Osteocyte (in vitro differentiated cells): ENCODE measurements around the gene NRG2. TPM values are rescaled to one million over a fixed set of nuclear protein-coding genes. Genes with fewer than 3 reads are reported as not detected.

Experiments
- DNase-seq: peaks from one replicate; pipeline ENCODE4 v3.0.0; 2021; ENCODE audit warnings: mixed read lengths; ENCODE audit not compliant: unreplicated experiment; ENCODE audit errors: extremely low spot score
- H3K27ac Mint-ChIP-seq: one replicate; pipeline ENCODE4 v1.8.0; 2021; ENCODE audit warnings: mild to moderate bottlenecking, mixed read lengths; ENCODE audit not compliant: unreplicated experiment
- H3K27me3 Mint-ChIP-seq: one replicate; pipeline ENCODE4 v1.8.0; 2021; ENCODE audit warnings: mixed read lengths; ENCODE audit not compliant: unreplicated experiment
- H3K36me3 Mint-ChIP-seq: one replicate; pipeline ENCODE4 v1.8.0; 2021; ENCODE audit warnings: mixed read lengths; ENCODE audit not compliant: unreplicated experiment
- H3K4me1 Mint-ChIP-seq: one replicate; pipeline ENCODE4 v1.8.0; 2021; ENCODE audit warnings: mixed read lengths; ENCODE audit not compliant: unreplicated experiment
- H3K4me3 Mint-ChIP-seq: one replicate; pipeline ENCODE4 v1.8.0; 2021; ENCODE audit warnings: mild to moderate bottlenecking, moderate library complexity, mixed read lengths; ENCODE audit not compliant: unreplicated experiment
- H3K9me3 Mint-ChIP-seq: one replicate; pipeline ENCODE4 v1.8.0; 2021; ENCODE audit warnings: mixed read lengths; ENCODE audit not compliant: unreplicated experiment
- total RNA-seq: library from RNA; stranded (reverse); gene quantifications from 2 replicates; pipeline ENCODE4 v1.2.1, GENCODE V29; 2021
- TF ChIP-seq, protein P1 (sequence below): fragments of 200-600 bp; sonication (generic); IDR thresholded peaks from 2 replicates; pipeline ENCODE4 v1.5.0; 2021; ENCODE audit warnings: antibody characterized with exemption, mild to moderate bottlenecking, moderate library complexity

Gene NRG2
- total RNA-seq, 1 donor from 2014 or later: 0.86 TPM

DNA sequence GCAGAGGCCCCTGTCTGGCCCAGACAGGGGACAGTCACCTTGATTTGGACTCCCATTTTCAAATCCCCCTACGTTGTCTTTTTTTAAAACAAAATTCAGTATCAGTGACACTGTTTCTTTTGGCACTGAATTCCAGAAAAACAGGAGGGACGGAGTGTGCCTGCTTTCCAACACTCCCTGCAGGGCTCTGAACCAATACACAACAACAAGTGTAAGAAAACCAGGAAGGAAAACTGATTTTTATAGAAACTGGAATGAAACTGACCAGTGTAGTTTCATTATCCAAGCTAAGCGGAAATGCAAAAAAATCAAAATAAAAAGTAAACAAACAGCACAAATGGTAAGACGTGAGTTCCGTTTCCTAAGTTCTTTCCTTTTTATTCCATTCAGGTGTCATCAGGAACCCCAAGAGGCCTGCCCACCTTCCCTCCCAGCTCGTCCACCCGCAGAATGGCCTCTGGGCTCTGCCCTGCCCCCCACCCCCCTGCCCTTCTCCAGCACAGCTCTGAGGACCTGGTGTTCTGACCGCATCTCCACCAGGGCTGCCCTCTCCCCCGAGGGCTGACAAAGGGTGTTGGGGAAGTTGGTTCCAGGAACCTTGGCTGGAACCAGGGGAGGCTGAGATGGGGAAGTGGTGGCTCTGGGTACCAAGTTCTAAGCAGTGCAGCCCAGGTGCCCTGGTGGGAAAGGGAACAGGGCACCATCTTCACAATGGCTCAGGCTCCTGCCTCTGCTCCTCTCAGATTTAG, 173.9 kb downstream of the NRG2 start:
- Mint-ChIP-seq H3K27ac (no peak overlapping the region), H3K4me3 (no peak overlapping the region), H3K9me3 (no peaks in the 10 kb centered on the region), H3K4me1 (peaks cover 4% of the 10 kb centered on the region), H3K36me3 (no peaks in the 10 kb centered on the region), H3K27me3 (peaks cover 64% of the 10 kb centered on the region)
- TF ChIP-seq, protein P1, sequence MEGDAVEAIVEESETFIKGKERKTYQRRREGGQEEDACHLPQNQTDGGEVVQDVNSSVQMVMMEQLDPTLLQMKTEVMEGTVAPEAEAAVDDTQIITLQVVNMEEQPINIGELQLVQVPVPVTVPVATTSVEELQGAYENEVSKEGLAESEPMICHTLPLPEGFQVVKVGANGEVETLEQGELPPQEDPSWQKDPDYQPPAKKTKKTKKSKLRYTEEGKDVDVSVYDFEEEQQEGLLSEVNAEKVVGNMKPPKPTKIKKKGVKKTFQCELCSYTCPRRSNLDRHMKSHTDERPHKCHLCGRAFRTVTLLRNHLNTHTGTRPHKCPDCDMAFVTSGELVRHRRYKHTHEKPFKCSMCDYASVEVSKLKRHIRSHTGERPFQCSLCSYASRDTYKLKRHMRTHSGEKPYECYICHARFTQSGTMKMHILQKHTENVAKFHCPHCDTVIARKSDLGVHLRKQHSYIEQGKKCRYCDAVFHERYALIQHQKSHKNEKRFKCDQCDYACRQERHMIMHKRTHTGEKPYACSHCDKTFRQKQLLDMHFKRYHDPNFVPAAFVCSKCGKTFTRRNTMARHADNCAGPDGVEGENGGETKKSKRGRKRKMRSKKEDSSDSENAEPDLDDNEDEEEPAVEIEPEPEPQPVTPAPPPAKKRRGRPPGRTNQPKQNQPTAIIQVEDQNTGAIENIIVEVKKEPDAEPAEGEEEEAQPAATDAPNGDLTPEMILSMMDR: no peak
- DNase-seq: no peak

- TF ChIP-seq, protein P1: no peak
- H3K27ac Mint-ChIP-seq: no peak overlapping the region
- H3K36me3 Mint-ChIP-seq: no peaks in the 10 kb centered on the region
- H3K9me3 Mint-ChIP-seq: no peaks in the 10 kb centered on the region
- H3K27me3 Mint-ChIP-seq: peaks cover 54% of the 10 kb centered on the region
- H3K4me1 Mint-ChIP-seq: peaks cover 2% of the 10 kb centered on the region
- no peak overlapping the region for H3K4me3 Mint-ChIP-seq
- DNase-seq: no peak
These were observed 175.5 kb downstream of the NRG2 start for GRCh38 chr5:139867581-139867980.

DNA sequence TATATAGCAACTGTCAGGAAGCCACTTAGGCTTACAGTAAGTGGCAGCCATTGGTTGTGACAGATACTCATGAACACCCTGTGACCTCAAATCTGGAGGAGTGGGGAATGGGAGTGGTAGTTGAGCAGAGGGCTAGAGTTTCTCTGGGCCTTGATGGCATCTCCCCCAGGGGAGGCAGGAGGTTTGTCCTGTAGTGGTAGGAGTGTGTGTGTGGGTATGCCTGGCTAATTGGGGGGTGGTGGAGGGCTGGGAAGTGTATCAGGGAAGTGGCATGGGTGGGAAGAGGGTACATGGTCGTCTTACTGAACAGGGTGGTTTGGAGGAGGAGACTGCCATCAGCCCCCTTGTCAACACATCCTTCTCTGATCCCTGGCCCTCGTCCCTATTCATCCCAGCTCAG, 176.0 kb downstream of the NRG2 start:
- Mint-ChIP-seq H3K9me3 (no peaks in the 10 kb centered on the region), H3K4me3 (no peak overlapping the region)
- no peak for DNase-seq

DNA sequence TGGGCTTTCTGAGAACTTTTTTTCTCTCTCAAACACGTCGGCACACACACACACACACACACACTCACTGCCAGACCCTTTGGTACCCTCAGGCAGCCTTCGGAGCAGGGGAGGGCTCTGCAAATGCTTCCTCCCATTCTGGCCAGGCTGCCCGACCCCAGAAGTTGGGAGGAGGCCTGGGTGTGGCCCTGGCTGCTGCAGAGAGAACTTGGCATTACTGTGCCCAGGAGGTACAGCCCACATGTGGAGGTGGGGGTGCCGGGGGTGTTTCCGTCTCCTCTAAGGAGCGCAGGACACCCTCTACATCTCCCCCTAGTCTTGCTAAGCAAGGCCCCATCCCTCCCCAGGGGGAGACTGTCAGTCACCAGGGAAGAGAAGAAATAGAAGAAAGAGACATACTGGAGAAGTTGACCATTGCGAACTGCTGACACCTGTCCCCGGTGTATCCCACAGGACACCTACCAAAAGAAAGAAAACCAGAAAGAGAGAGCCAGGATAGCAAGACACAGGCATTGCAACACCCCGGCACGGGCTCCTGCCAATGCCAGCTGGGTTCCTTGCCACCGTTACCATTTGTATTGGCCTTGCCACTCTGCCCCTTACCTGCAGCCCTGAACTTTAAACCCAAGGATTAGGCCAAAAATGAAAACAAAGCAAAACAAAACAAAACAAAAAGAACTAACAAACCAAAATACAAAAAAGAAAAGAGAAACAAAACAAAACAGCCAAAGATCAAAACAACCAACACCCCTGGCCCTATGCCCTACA, 178.2 kb downstream of the NRG2 start:
- no peak overlapping the region for H3K4me3 Mint-ChIP-seq
- no peak for DNase-seq
- H3K4me1 Mint-ChIP-seq: peaks cover 2% of the 10 kb centered on the region
- no peaks in the 10 kb centered on the region for H3K36me3 Mint-ChIP-seq
- no peaks in the 10 kb centered on the region for H3K9me3 Mint-ChIP-seq
- H3K27ac Mint-ChIP-seq: no peak overlapping the region
- TF ChIP-seq, protein P1: no peak
- peaks cover 53% of the 10 kb centered on the region for H3K27me3 Mint-ChIP-seq

More for the DNA sequence above, 176.0 kb downstream of the NRG2 start:
- H3K36me3 Mint-ChIP-seq: no peaks in the 10 kb centered on the region
- no peak overlapping the region for H3K27ac Mint-ChIP-seq
- H3K4me1 Mint-ChIP-seq: peaks cover 2% of the 10 kb centered on the region
- TF ChIP-seq, protein P1: no peak
- H3K27me3 Mint-ChIP-seq: peaks cover 54% of the 10 kb centered on the region
